GM19452 (cell line): ENCODE data around the gene ZNF157.

Experiments used
- ATAC-seq: cut with Tn5 transposase; IDR thresholded peaks from one replicate; pipeline ENCODE4 v1.9.1; 2021; ENCODE audit not compliant: unreplicated experiment

The ZNF157 gene

GRCh38 chrX:47446431-47446830 is 76.1 kb downstream of the ZNF157 start:
- no peak for ATAC-seq

GRCh38 chrX:47446971-47447370 is 76.6 kb downstream of the ZNF157 start:
- ATAC-seq = no peak

GRCh38 chrX:47447607-47448006 is 77.2 kb downstream of the ZNF157 start:
- no peak for ATAC-seq

- no peak for ATAC-seq
Observed at GRCh38 chrX:47448165-47448806, 77.9 kb downstream of the ZNF157 start.

- ATAC-seq = no peak
Observed at GRCh38 chrX:47452112-47452511, 81.7 kb downstream of the ZNF157 start.

- no peak for ATAC-seq
Observed at GRCh38 chrX:47456080-47456479, 85.7 kb downstream of the ZNF157 start.

GRCh38 chrX:47458528-47458927 is 88.2 kb downstream of the ZNF157 start:
- no peak for ATAC-seq

GRCh38 chrX:47460561-47460960 is 90.2 kb downstream of the ZNF157 start:
- ATAC-seq = no peak
